Measurements from ENCODE around the gene PIK3R2.

- TF ChIP-seq POLR2A (IDR thresholded peaks at IDR 0.05; ENCODE audit: extremely low read depth, insufficient read length) (no peak), CTCF (IDR thresholded peaks at IDR 0.05; ENCODE audit: low read depth, low read length) (no peak), MYC (IDR thresholded peaks at IDR 0.05; ENCODE audit: low read depth, low read length) (no peak)
Observed at GRCh38 chr19:18171605-18172327, 18.8 kb downstream of the PIK3R2 start.

Measured in NB4 (cell line).